Osteocyte (in vitro differentiated cells): ENCODE measurements around the gene MKNK1. TPM values are rescaled to one million over a fixed set of nuclear protein-coding genes. Genes with fewer than 3 reads are reported as not detected.

Experiments used
- DNase-seq: peaks from one replicate; pipeline ENCODE4 v3.0.0; 2021; ENCODE audit warnings: mixed read lengths; ENCODE audit not compliant: unreplicated experiment; ENCODE audit errors: extremely low spot score
- H3K27ac Mint-ChIP-seq: one replicate; pipeline ENCODE4 v1.8.0; 2021; ENCODE audit warnings: mild to moderate bottlenecking, mixed read lengths; ENCODE audit not compliant: unreplicated experiment
- H3K27me3 Mint-ChIP-seq: one replicate; pipeline ENCODE4 v1.8.0; 2021; ENCODE audit warnings: mixed read lengths; ENCODE audit not compliant: unreplicated experiment
- H3K36me3 Mint-ChIP-seq: one replicate; pipeline ENCODE4 v1.8.0; 2021; ENCODE audit warnings: mixed read lengths; ENCODE audit not compliant: unreplicated experiment
- H3K4me1 Mint-ChIP-seq: one replicate; pipeline ENCODE4 v1.8.0; 2021; ENCODE audit warnings: mixed read lengths; ENCODE audit not compliant: unreplicated experiment
- H3K4me3 Mint-ChIP-seq: one replicate; pipeline ENCODE4 v1.8.0; 2021; ENCODE audit warnings: mild to moderate bottlenecking, moderate library complexity, mixed read lengths; ENCODE audit not compliant: unreplicated experiment
- H3K9me3 Mint-ChIP-seq: one replicate; pipeline ENCODE4 v1.8.0; 2021; ENCODE audit warnings: mixed read lengths; ENCODE audit not compliant: unreplicated experiment
- CTCF ChIP-seq: fragments of 200-600 bp; sonication (generic); IDR thresholded peaks from 2 replicates; pipeline ENCODE4 v1.5.0; 2021; ENCODE audit warnings: antibody characterized with exemption, mild to moderate bottlenecking, moderate library complexity
- total RNA-seq: library from RNA; stranded (reverse); gene quantifications from 2 replicates; pipeline ENCODE4 v1.2.1, GENCODE V29; 2021

Gene MKNK1
- total RNA-seq, 1 donor from 2014 or later, result 32.5 TPM

DNA sequence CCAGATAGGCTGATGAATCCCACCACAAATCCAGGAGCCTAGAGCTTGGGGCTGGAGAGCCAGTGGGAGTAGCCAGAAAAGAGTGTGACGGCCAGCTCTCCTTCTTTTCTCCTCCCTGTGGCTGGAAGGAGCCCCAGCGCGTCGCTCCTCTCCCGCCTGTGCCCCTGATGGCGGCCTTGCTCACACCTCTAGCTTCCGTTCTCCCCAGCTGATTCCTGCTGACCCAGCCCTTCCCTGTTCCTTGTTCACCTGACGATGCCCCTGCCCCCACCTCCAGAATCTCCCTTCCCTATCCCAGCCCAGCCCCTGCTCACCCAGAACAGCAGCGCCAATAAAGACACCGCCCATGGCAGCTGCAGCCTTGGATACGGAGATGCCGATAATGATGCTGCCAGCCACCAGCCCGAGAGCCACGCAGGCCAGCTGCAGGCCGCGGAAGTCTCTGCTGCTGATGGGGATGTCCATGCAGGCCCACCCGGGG, 53.3 kb downstream of the MKNK1 start:
- Mint-ChIP-seq H3K27ac (peak overlapping the region; percentile 19), H3K9me3 (no peaks in the 10 kb centered on the region), H3K36me3 (no peaks in the 10 kb centered on the region), H3K27me3 (peaks cover 24% of the 10 kb centered on the region), H3K4me3 (no peak overlapping the region), H3K4me1 (peaks cover 3% of the 10 kb centered on the region)
- DNase-seq, result no peak
- no peak for TF ChIP-seq CTCF

DNA sequence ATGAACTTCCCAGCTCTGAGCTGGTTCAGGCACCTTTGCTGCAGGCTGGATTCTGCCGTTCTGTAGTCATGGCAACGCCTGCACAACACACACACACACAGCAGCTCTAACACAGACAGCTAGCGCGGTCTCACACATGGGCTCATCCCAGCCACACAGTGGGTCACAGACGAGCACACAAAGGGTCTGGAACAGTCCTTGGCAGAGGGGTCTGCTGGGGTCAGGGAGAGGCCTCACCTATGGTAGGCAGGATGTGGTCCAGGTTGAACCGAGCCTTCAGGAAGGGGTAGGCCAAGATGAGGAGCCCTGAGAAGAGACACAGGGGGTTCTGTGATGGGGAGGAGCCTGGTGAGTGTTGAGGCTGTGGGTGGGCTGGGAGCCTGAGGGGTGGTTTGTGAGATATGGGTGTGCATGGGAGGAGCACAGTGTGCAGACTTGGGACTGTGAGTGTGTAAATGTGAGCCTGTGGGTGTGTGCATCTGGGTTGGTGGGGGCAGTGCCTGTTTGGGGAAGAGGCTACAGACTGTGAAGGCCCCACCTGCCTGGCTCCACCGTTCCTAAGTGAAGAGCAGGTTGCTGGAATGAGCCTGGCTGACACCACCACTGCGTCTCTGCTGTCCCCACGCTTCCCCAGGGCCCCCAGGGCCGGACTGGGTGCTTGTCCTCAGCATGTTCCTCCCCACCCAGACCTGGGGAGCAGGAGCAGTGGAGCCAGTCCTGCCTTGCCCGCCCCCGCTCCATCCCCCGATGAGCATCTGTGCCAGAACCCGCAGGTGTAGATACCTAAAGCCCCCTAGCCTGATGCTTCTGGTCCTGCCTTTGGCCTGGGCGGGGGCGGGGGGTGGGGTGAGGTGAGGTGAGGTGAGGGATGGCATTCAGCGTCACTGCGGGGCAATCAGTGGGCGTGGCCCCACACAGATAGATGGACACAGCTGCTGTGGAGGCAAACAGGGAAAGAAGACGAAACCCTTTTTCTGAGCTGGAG, 54.1 kb downstream of the MKNK1 start:
- no peak overlapping the region for H3K4me3 Mint-ChIP-seq
- peaks cover 32% of the 10 kb centered on the region for H3K27me3 Mint-ChIP-seq

GRCh38 chr1:46547481-46548383, 56.3 kb downstream of the MKNK1 start:
- Mint-ChIP-seq H3K4me3 (no peak overlapping the region), H3K27me3 (peaks cover 50% of the 10 kb centered on the region), H3K27ac (no peak overlapping the region), H3K4me1 (peaks cover 5% of the 10 kb centered on the region), H3K9me3 (no peaks in the 10 kb centered on the region), H3K36me3 (no peaks in the 10 kb centered on the region)
- DNase-seq, result no peak
- TF ChIP-seq CTCF, result peak; percentile 64

More for the DNA sequence above, 54.1 kb downstream of the MKNK1 start:
- no peak for DNase-seq
- Mint-ChIP-seq H3K4me1 (peaks cover 3% of the 10 kb centered on the region), H3K27ac (peak overlapping the region; percentile 72), H3K9me3 (no peaks in the 10 kb centered on the region), H3K36me3 (no peaks in the 10 kb centered on the region)
- TF ChIP-seq CTCF, result no peak

DNA sequence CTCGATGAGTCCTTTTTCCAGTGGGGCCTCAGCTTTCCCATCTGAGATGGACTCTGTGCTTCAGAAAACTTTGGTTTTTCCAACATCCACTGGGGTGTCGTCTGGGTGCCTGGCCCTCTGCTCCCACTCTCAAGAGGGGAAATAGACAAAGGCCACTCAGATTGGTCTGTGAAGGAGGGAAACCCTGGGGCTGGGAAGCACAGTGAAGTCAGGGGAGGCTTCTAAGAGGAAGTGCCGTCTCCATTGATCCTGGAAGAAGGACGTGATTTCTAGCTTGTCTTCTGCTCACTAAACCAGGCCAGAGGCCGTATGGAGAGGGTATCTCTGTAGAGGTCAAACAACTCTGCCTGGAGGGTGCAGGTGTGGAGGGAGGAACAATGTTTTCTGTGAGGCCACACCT, 57.9 kb downstream of the MKNK1 start:
- H3K4me1 Mint-ChIP-seq, result peaks cover 5% of the 10 kb centered on the region
- no peak for DNase-seq
- peaks cover 58% of the 10 kb centered on the region for H3K27me3 Mint-ChIP-seq
- H3K4me3 Mint-ChIP-seq, result no peak overlapping the region
- no peaks in the 10 kb centered on the region for H3K9me3 Mint-ChIP-seq
- no peak overlapping the region for H3K27ac Mint-ChIP-seq
- no peak for TF ChIP-seq CTCF
- H3K36me3 Mint-ChIP-seq, result no peaks in the 10 kb centered on the region
